Chondrocyte (in vitro differentiated cells): ENCODE results near the gene PRKAG2. TPM values are rescaled to one million over a fixed set of nuclear protein-coding genes. Genes with fewer than 3 reads are reported as not detected.

ENCODE experiments used
- DNase-seq: peaks from one replicate; pipeline ENCODE4 v3.0.0; 2021; ENCODE audit warnings: mixed read lengths, low spot score
- H3K27ac Mint-ChIP-seq: one replicate; pipeline ENCODE4 v1.8.0; 2021; ENCODE audit warnings: mild to moderate bottlenecking, moderate library complexity, mixed read lengths; ENCODE audit not compliant: unreplicated experiment
- H3K27me3 Mint-ChIP-seq: 2 replicates; pipeline ENCODE4 v1.8.0; 2021; ENCODE audit warnings: low read depth, mixed read lengths
- H3K36me3 Mint-ChIP-seq: 2 replicates; pipeline ENCODE4 v1.8.0; 2021; ENCODE audit warnings: low read depth, mixed read lengths
- H3K4me1 Mint-ChIP-seq: 2 replicates; pipeline ENCODE4 v1.8.0; 2021; ENCODE audit warnings: low read depth, mild to moderate bottlenecking, mixed read lengths
- H3K4me3 Mint-ChIP-seq: one replicate; pipeline ENCODE4 v1.8.0; 2021; ENCODE audit warnings: mild to moderate bottlenecking, moderate library complexity, mixed read lengths; ENCODE audit not compliant: unreplicated experiment
- H3K9me3 Mint-ChIP-seq: 2 replicates; pipeline ENCODE4 v1.8.0; 2021; ENCODE audit warnings: low read depth, mixed read lengths
- CTCF ChIP-seq: fragments of 200-600 bp; sonication (generic); IDR thresholded peaks from 2 replicates; pipeline ENCODE4 v1.5.0; 2021; ENCODE audit warnings: antibody characterized with exemption, mild to moderate bottlenecking, moderate library complexity
- total RNA-seq: library from RNA; stranded (reverse); gene quantifications from 3 replicates; pipeline ENCODE4 v1.2.1, GENCODE V29; 2021

PRKAG2 gene
- total RNA-seq, 1 donor from 2014 or later = 35.4 TPM

- no peaks in the 10 kb centered on the region for H3K36me3 Mint-ChIP-seq
- peaks cover 8% of the 10 kb centered on the region for H3K9me3 Mint-ChIP-seq
- no peak overlapping the region for H3K4me3 Mint-ChIP-seq
- no peaks in the 10 kb centered on the region for H3K4me1 Mint-ChIP-seq
- TF ChIP-seq CTCF = no peak
- H3K27ac Mint-ChIP-seq = no peak overlapping the region
- H3K27me3 Mint-ChIP-seq = peaks cover 50% of the 10 kb centered on the region
- DNase-seq = no peak
These were observed 27.4 kb upstream of the PRKAG2 start for GRCh38 chr7:151904270-151904669.

GRCh38 chr7:151903249-151904032, 26.5 kb upstream of the PRKAG2 start:
- Mint-ChIP-seq H3K4me3 (no peak overlapping the region), H3K27me3 (peaks cover 46% of the 10 kb centered on the region), H3K9me3 (peaks cover 8% of the 10 kb centered on the region), H3K36me3 (no peaks in the 10 kb centered on the region), H3K27ac (no peak overlapping the region), H3K4me1 (no peaks in the 10 kb centered on the region)
- no peak for TF ChIP-seq CTCF
- DNase-seq = no peak

- Mint-ChIP-seq H3K4me3 (no peak overlapping the region), H3K27me3 (peaks cover 54% of the 10 kb centered on the region)
These were observed 25.4 kb upstream of the PRKAG2 start for GRCh38 chr7:151902311-151902710.

GRCh38 chr7:151901828-151902227, 24.9 kb upstream of the PRKAG2 start:
- Mint-ChIP-seq H3K36me3 (no peaks in the 10 kb centered on the region), H3K4me3 (no peak overlapping the region), H3K27ac (no peak overlapping the region), H3K27me3 (peaks cover 52% of the 10 kb centered on the region), H3K9me3 (peaks cover 6% of the 10 kb centered on the region), H3K4me1 (peaks cover 4% of the 10 kb centered on the region)
- no peak for TF ChIP-seq CTCF
- DNase-seq = no peak

More at GRCh38 chr7:151902311-151902710, 25.4 kb upstream of the PRKAG2 start:
- DNase-seq = no peak
- Mint-ChIP-seq H3K27ac (no peak overlapping the region), H3K4me1 (peaks cover 3% of the 10 kb centered on the region), H3K36me3 (no peaks in the 10 kb centered on the region), H3K9me3 (peaks cover 8% of the 10 kb centered on the region)
- no peak for TF ChIP-seq CTCF

- no peak overlapping the region for H3K27ac Mint-ChIP-seq
- H3K36me3 Mint-ChIP-seq = no peaks in the 10 kb centered on the region
- no peak for DNase-seq
These were observed 24.2 kb upstream of the PRKAG2 start for GRCh38 chr7:151900986-151901621.

More at GRCh38 chr7:151900986-151901621, 24.2 kb upstream of the PRKAG2 start:
- Mint-ChIP-seq H3K9me3 (no peaks in the 10 kb centered on the region), H3K4me3 (no peak overlapping the region), H3K4me1 (peaks cover 4% of the 10 kb centered on the region), H3K27me3 (peaks cover 49% of the 10 kb centered on the region)
- TF ChIP-seq CTCF = no peak
